Measurements from ENCODE around the gene ZHX3. TPM values are rescaled to one million over a fixed set of nuclear protein-coding genes. Genes with fewer than 3 reads are reported as not detected.

ZHX3 gene
- total RNA-seq, 4 donors from 2014 or later = 20.1 to 30.0 (median 25.9) TPM

GRCh38 chr20:41131594-41132387, 185.7 kb downstream of the ZHX3 start:
- in situ Hi-C loops (cut with MboI; ENCODE audit: low sequenced_read_pairs in 4 of 4) = no loop called here
- Histone ChIP-seq H3K36me3 (no peaks in the 10 kb centered on the region), H3K9me3 (no peaks in the 10 kb centered on the region)

More at GRCh38 chr20:41131594-41132387, 185.7 kb downstream of the ZHX3 start:
- no peak overlapping the region for H3K4me3 ChIP-seq
- DNase-seq (no peak), ATAC-seq (no peak)
- no peaks in the 10 kb centered on the region for H3K27me3 ChIP-seq
- TF ChIP-seq, protein P1, sequence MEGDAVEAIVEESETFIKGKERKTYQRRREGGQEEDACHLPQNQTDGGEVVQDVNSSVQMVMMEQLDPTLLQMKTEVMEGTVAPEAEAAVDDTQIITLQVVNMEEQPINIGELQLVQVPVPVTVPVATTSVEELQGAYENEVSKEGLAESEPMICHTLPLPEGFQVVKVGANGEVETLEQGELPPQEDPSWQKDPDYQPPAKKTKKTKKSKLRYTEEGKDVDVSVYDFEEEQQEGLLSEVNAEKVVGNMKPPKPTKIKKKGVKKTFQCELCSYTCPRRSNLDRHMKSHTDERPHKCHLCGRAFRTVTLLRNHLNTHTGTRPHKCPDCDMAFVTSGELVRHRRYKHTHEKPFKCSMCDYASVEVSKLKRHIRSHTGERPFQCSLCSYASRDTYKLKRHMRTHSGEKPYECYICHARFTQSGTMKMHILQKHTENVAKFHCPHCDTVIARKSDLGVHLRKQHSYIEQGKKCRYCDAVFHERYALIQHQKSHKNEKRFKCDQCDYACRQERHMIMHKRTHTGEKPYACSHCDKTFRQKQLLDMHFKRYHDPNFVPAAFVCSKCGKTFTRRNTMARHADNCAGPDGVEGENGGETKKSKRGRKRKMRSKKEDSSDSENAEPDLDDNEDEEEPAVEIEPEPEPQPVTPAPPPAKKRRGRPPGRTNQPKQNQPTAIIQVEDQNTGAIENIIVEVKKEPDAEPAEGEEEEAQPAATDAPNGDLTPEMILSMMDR (IDR thresholded peaks at IDR 0.05 in 4 of 5, conservative IDR thresholded peaks at IDR 0.05 in 1 of 5) = no peak
- TF ChIP-seq POLR2A (IDR thresholded peaks at IDR 0.05) = no peak
- intact Hi-C loops (cut with DNase I; ENCODE audit: low total_unique reads) = no loop called here
- no peak overlapping the region for H3K27ac ChIP-seq
- H3K4me1 ChIP-seq = peaks cover 3 to 5% of the 10 kb centered on the region in 2 donors

Small RNA genes lying within 50 kb of the gene (microRNA-seq; reads per million reads assigned to microRNA genes)
- 0 reads per million in 2 donors for gene MIR6871 (ENCODE audit: borderline replicate concordance in 2 of 2)

Other genes with a start within 250 kb of the ZHX3 start
- 10 to 100 TPM; 19.9 to 58.0 (median 35.0) TPM for gene PLCG1, start 180.2 kb downstream of the ZHX3 start, total RNA-seq
- gene LPIN3, start 23.1 kb upstream of the ZHX3 start, total RNA-seq = 1 to 10 TPM in 2 of 4 donors, under 1 TPM in 2; 0.56 to 2.4 (median 1.1) TPM
- under 1 TPM in 3 of 4 donors, not detected in 1; 0.20 to 0.33 (median 0.20) TPM for gene EMILIN3, start 49.1 kb upstream of the ZHX3 start, total RNA-seq